Body of pancreas (tissue), 4 donors: ENCODE results near the gene ADGRV1. TPM values are rescaled to one million over a fixed set of nuclear protein-coding genes. Genes with fewer than 3 reads are reported as not detected.

ENCODE experiments used
- ATAC-seq: fragments of 150-250 bp; one replicate; pipeline ENCODE4 v1.9.1; 2016
- DNase-seq, 4 donors: peaks; one replicate each; pipeline ENCODE4 v3.0.0-alpha.2; 2019
- H3K27ac ChIP-seq, 4 donors: fragments of 200-600 bp; sonication (generic); 1 replicate in 3 of 4; 2 replicates in 1 of 4; pipeline versions ENCODE4 v1.5.1 to v1.6.1; 2016 to 2019; ENCODE audit warnings: mild to moderate bottlenecking in 1 of 4, mixed read lengths in 1 of 4, moderate library complexity in 1 of 4
- H3K27me3 ChIP-seq, 2 donors: fragments of 200-600 bp; sonication (generic); one replicate each; pipeline ENCODE4 v1.6.0; 2016; ENCODE audit warnings: mild to moderate bottlenecking in 1 of 2
- H3K36me3 ChIP-seq, 2 donors: fragments of 200-600 bp; sonication (generic); replicated peaks in 1 of 2; 2 replicates each; pipeline ENCODE4 v1.5.1; 2016; ENCODE audit warnings: low read depth in 2 of 2; ENCODE audit not compliant: insufficient read depth in 1 of 2
- H3K4me1 ChIP-seq: fragments of 200-600 bp; sonication (generic); one replicate; pipeline ENCODE4 v1.6.0; 2016
- H3K4me3 ChIP-seq, 2 donors: fragments of 200-600 bp; sonication (generic); 1 replicate in 1 of 2; 2 replicates in 1 of 2; pipeline ENCODE4 v1.5.1; 2016 to 2019
- H3K9me3 ChIP-seq, 3 donors: fragments of 200-600 bp; sonication (generic); 1 replicate in 2 of 3; 2 replicates in 1 of 3; pipeline ENCODE4 v1.5.1; 2016
- CTCF ChIP-seq, 7 experiments: fragments of 450-650 bp in 4 of 7; fragments of 200-600 bp in 3 of 7; sonication (generic) in 3 of 7; IDR thresholded peaks; one replicate each; pipeline ENCODE4 v1.5.1; 2016 to 2019; ENCODE audit warnings: antibody characterized with exemption in 7 of 7
- POLR2A ChIP-seq, 3 donors: fragments of 450-650 bp; IDR thresholded peaks; one replicate each; pipeline ENCODE4 v1.6.1; 2016; ENCODE audit warnings: antibody characterized with exemption in 3 of 3, mild to moderate bottlenecking in 2 of 3
- WGBS, 2 donors: methylation state at CpG; one replicate each; pipeline ENCODE4 v1.1.5; 2017; 5-methylcytosine and 5-hydroxymethylcytosine counted together
- intact Hi-C: fragments of 100-400 bp; cut with DNase I; formaldehyde crosslinking; loops from one replicate; pipeline ENCODE4 v1.15.1; 2023
- total RNA-seq, 2 donors: library from RNA; depleted of rRNA; stranded (reverse); fragments of >200 nt; gene quantifications; one replicate each; pipeline ENCODE4 v1.1.0, GENCODE V29; 2016

Gene ADGRV1
- total RNA-seq, 2 donors from 2014 or later, result 19.2 to 21.4 TPM

- Histone ChIP-seq H3K9me3 (no peaks in the 10 kb centered on the region), H3K36me3 (no peaks in the 10 kb centered on the region), H3K27ac (no peak overlapping the region), H3K4me3 (no peak overlapping the region), H3K27me3 (no peaks in the 10 kb centered on the region), H3K4me1 (peaks cover 47% of the 10 kb centered on the region)
- TF ChIP-seq POLR2A (IDR thresholded peaks at IDR 0.05) (no peak), CTCF (IDR thresholded peaks at IDR 0.05) (no peak)
- intact Hi-C loops, result no loop called here
- DNase-seq (no peak), ATAC-seq (no peak)
- WGBS, 2 donors, result 55 to 56% methylated on average over 3 of the region's 3 CpGs
These were observed 564.7 kb downstream of the ADGRV1 start for GRCh38 chr5:91123291-91123690.

GRCh38 chr5:91123901-91124300 is 565.3 kb downstream of the ADGRV1 start:
- Histone ChIP-seq H3K4me3 (no peak overlapping the region), H3K27me3 (no peaks in the 10 kb centered on the region), H3K27ac (no peak overlapping the region), H3K4me1 (peaks cover 51% of the 10 kb centered on the region), H3K9me3 (no peaks in the 10 kb centered on the region), H3K36me3 (no peaks in the 10 kb centered on the region)
- TF ChIP-seq POLR2A (IDR thresholded peaks at IDR 0.05), result no peak
- TF ChIP-seq CTCF (IDR thresholded peaks at IDR 0.05), result no peak
- no peak for DNase-seq
- intact Hi-C loops, result no loop called here
- 71 to 73% methylated on average over 4 of the region's 4 CpGs for WGBS, 2 donors
- ATAC-seq, result no peak

GRCh38 chr5:91125916-91126315 is 567.3 kb downstream of the ADGRV1 start:
- H3K36me3 ChIP-seq, result no peaks in the 10 kb centered on the region
- no peak for TF ChIP-seq CTCF (IDR thresholded peaks at IDR 0.05)
- no peak for TF ChIP-seq POLR2A (IDR thresholded peaks at IDR 0.05)
- no peak overlapping the region for H3K4me3 ChIP-seq
- intact Hi-C loops, result no loop called here
- H3K9me3 ChIP-seq, result no peaks in the 10 kb centered on the region
- peaks cover 38% of the 10 kb centered on the region for H3K4me1 ChIP-seq
- no peak for DNase-seq
- peak overlapping the region in 3 of 4 donors; percentile 44 to 83 (median 63) for H3K27ac ChIP-seq
- no peak for ATAC-seq
- WGBS, 2 donors, result 64 to 83% methylated on average over 1 of the region's 1 CpG
- no peaks in the 10 kb centered on the region for H3K27me3 ChIP-seq

GRCh38 chr5:91126448-91126847 is 567.9 kb downstream of the ADGRV1 start:
- H3K9me3 ChIP-seq, result no peaks in the 10 kb centered on the region
- WGBS, 2 donors, result 0 to 17% methylated on average over 1 of the region's 1 CpG
- H3K27me3 ChIP-seq, result no peaks in the 10 kb centered on the region
- ATAC-seq, result peak; percentile 79
- TF ChIP-seq POLR2A (IDR thresholded peaks at IDR 0.05), result no peak
- TF ChIP-seq CTCF (IDR thresholded peaks at IDR 0.05), result no peak
- H3K36me3 ChIP-seq, result no peaks in the 10 kb centered on the region
- intact Hi-C loops, result no loop called here
- peak in 2 of 4 donors; percentile 37 to 57 for DNase-seq
- peak overlapping the region; percentile 13 to 83 (median 54) for H3K27ac ChIP-seq
- peaks cover 38% of the 10 kb centered on the region for H3K4me1 ChIP-seq
- H3K4me3 ChIP-seq, result no peak overlapping the region

- peaks cover 38% of the 10 kb centered on the region for H3K4me1 ChIP-seq
- no peaks in the 10 kb centered on the region for H3K36me3 ChIP-seq
- H3K27me3 ChIP-seq, result no peaks in the 10 kb centered on the region
- 38 to 41% methylated on average over 2 of the region's 2 CpGs for WGBS, 2 donors
- intact Hi-C loops, result no loop called here
- no peaks in the 10 kb centered on the region for H3K9me3 ChIP-seq
- TF ChIP-seq CTCF (IDR thresholded peaks at IDR 0.05) (no peak), POLR2A (IDR thresholded peaks at IDR 0.05) (no peak)
- ATAC-seq (peak; percentile 77), DNase-seq (peak in 1 of 4 donors; percentile 46)
- peak overlapping the region; percentile 13 to 83 (median 54) for H3K27ac ChIP-seq
- H3K4me3 ChIP-seq, result no peak overlapping the region
These were observed 568.3 kb downstream of the ADGRV1 start for GRCh38 chr5:91126888-91127287.
